Esophagus squamous epithelium (tissue), 4 donors: ENCODE results near the gene KIF26B.

Experiments
- CTCF ChIP-seq, 6 experiments: fragments of 450-650 bp in 4 of 6; fragments of 200-600 bp in 2 of 6; sonication (generic) in 2 of 6; IDR thresholded peaks; one replicate each; pipeline ENCODE4 v1.5.1; 2016 to 2019; ENCODE audit warnings: antibody characterized with exemption in 6 of 6, mild to moderate bottlenecking in 4 of 6, moderate library complexity in 4 of 6
- POLR2A ChIP-seq, 4 donors: fragments of 450-650 bp; IDR thresholded peaks; one replicate each; pipeline ENCODE4 v1.6.1; 2017; ENCODE audit warnings: antibody characterized with exemption in 4 of 4, mild to moderate bottlenecking in 4 of 4, moderate library complexity in 3 of 4

- TF ChIP-seq CTCF (IDR thresholded peaks at IDR 0.05) (no peak), POLR2A (IDR thresholded peaks at IDR 0.05) (no peak)
Measured at GRCh38 chr1:245310571-245311531, 156.1 kb downstream of the KIF26B start.
